HFF-Myc (cell line): ENCODE results near the gene CA12.
"Not testable (repeated sequence)": the region's sequence is repeated elsewhere in the genome, so short reads cannot be mapped to it uniquely, and the experiment has no call there.

Experiments used
- DNase-seq: peaks from one replicate; pipeline ENCODE4 v3.0.0-alpha.2; 2011; ENCODE audit warnings: low read depth; ENCODE audit errors: extremely low read depth
- H3K4me3 ChIP-seq: replicated peaks from 2 replicates; pipeline ENCODE4 v1.5.1; 2011; ENCODE audit warnings: low read depth, mild to moderate bottlenecking, control low read depth, low read length
- CTCF ChIP-seq: IDR thresholded peaks from 2 replicates; pipeline ENCODE4 v1.5.1; 2012; ENCODE audit warnings: mild to moderate bottlenecking, low read depth, low read length, control low read depth; ENCODE audit errors: missing control alignments

The CA12 gene

GRCh38 chr15:63347074-63347857 lies 34.4 kb downstream of the CA12 start:
- no peak for DNase-seq
- H3K4me3 ChIP-seq: no peak overlapping the region
- no peak for TF ChIP-seq CTCF

- DNase-seq: no peak
- no peak overlapping the region for H3K4me3 ChIP-seq
- no peak for TF ChIP-seq CTCF
Observed at GRCh38 chr15:63345391-63345752, 36.3 kb downstream of the CA12 start.

GRCh38 chr15:63344731-63345390 lies 36.8 kb downstream of the CA12 start:
- TF ChIP-seq CTCF: no peak
- no peak overlapping the region for H3K4me3 ChIP-seq
- no peak for DNase-seq

- DNase-seq, H3K4me3 ChIP-seq: not testable (repeated sequence)
Observed at GRCh38 chr15:63342996-63343562, 38.6 kb downstream of the CA12 start.

GRCh38 chr15:63341898-63342297 lies 39.7 kb downstream of the CA12 start:
- DNase-seq: no peak
- no peak for TF ChIP-seq CTCF
- no peak overlapping the region for H3K4me3 ChIP-seq

- TF ChIP-seq CTCF: no peak
Observed at GRCh38 chr15:63340878-63341277, 40.8 kb downstream of the CA12 start.

GRCh38 chr15:63340353-63340752 lies 41.3 kb downstream of the CA12 start:
- no peak overlapping the region for H3K4me3 ChIP-seq
- no peak for TF ChIP-seq CTCF
- DNase-seq: no peak

More at GRCh38 chr15:63340878-63341277, 40.8 kb downstream of the CA12 start:
- DNase-seq: no peak
- no peak overlapping the region for H3K4me3 ChIP-seq
